Mononuclear cell (primary cell): ENCODE results near the gene DDC. TPM values are rescaled to one million over a fixed set of nuclear protein-coding genes. Genes with fewer than 3 reads are reported as not detected.

ENCODE experiments used
- total RNA-seq: library from RNA; depleted of rRNA; stranded (reverse); fragments of >200 nt; gene quantifications from one replicate; pipeline ENCODE4 v1.2.3, GENCODE V29; 2012

The DDC gene
- total RNA-seq, 1 donor = not detected

Other genes with a start within 250 kb of the DDC start
- gene FIGNL1, start 115.1 kb downstream of the DDC start, total RNA-seq = 18.4 TPM
- gene GRB10, start 217.5 kb upstream of the DDC start, total RNA-seq = 3.7 TPM